HepG2 (cell line): ENCODE data around the gene CDC42BPG. TPM values are rescaled to one million over a fixed set of nuclear protein-coding genes. Genes with fewer than 3 reads are reported as not detected.

Source experiments
- HOXA3 ChIP-seq: sonication (generic); formaldehyde crosslinking; IDR thresholded peaks from 2 replicates; pipeline ENCODE4 v1.5.0; 2020; ENCODE audit warnings: missing genetic modification reagents
- HOXD1 ChIP-seq: sonication (generic); formaldehyde crosslinking; IDR thresholded peaks from 2 replicates; pipeline ENCODE4 v1.5.0; 2020; ENCODE audit warnings: missing genetic modification reagents
- ISL2 ChIP-seq: sonication (generic); formaldehyde crosslinking; IDR thresholded peaks from 2 replicates; pipeline ENCODE4 v1.5.0; 2020; ENCODE audit warnings: missing genetic modification reagents
- MAX ChIP-seq: IDR thresholded peaks from 2 replicates; pipeline ENCODE4 v1.6.1; 2012; ENCODE audit warnings: inconsistent platforms
- MEIS1 ChIP-seq: sonication (generic); formaldehyde crosslinking; IDR thresholded peaks from 2 replicates; pipeline ENCODE4 v1.9.0; 2021; ENCODE audit warnings: mild to moderate bottlenecking, missing genetic modification reagents, moderate library complexity, borderline replicate concordance
- RBFOX2 ChIP-seq: fragments of 200-400 bp; formaldehyde crosslinking; IDR thresholded peaks from 2 replicates; pipeline ENCODE4 v1.6.1; 2017; ENCODE audit warnings: low read depth, mild to moderate bottlenecking, low read length
- SALL2 ChIP-seq: sonication (generic); formaldehyde crosslinking; IDR thresholded peaks from 2 replicates; pipeline ENCODE4 v1.8.1; 2023; ENCODE audit warnings: mild to moderate bottlenecking, missing genetic modification reagents, inconsistent platforms
- TMF1 ChIP-seq: sonication (generic); formaldehyde crosslinking; IDR thresholded peaks from 2 replicates; pipeline ENCODE4 v1.8.1; 2022; ENCODE audit warnings: low read depth, missing genetic modification reagents
- TP53 ChIP-seq: sonication (generic); formaldehyde crosslinking; conservative IDR thresholded peaks from 2 replicates; pipeline ENCODE4 v1.4.0; 2020; ENCODE audit warnings: missing genetic modification reagents
- ZBTB49 ChIP-seq: sonication (generic); formaldehyde crosslinking; IDR thresholded peaks from 2 replicates; pipeline ENCODE4 v1.4.0; 2020; ENCODE audit warnings: missing genetic modification reagents, borderline replicate concordance
- ZNF264 ChIP-seq: sonication (generic); formaldehyde crosslinking; IDR thresholded peaks from 2 replicates; pipeline ENCODE4 v1.4.0; 2020; ENCODE audit warnings: missing genetic modification reagents
- ZNF383 ChIP-seq: sonication (generic); formaldehyde crosslinking; IDR thresholded peaks from 2 replicates; pipeline ENCODE4 v1.4.0; 2020; ENCODE audit warnings: missing genetic modification reagents, mild to moderate bottlenecking, borderline replicate concordance
- ZNF879 ChIP-seq: sonication (generic); formaldehyde crosslinking; IDR thresholded peaks from 2 replicates; pipeline ENCODE4 v1.8.1; 2023; ENCODE audit warnings: missing genetic modification reagents
- polyA plus RNA-seq, 8 experiments: library from polyadenylated mRNA; depleted of rRNA in 3 of 8; stranded (reverse) in 7 of 8; unstranded in 1 of 8; fragments of >200 nt; fragmentation: Illumina TruSeq in 4 of 8; extraction: Trizol in 4 of 8; gene quantifications; 2 replicates each; pipeline versions ENCODE4 v1.2.1 to v1.2.3, GENCODE V29; 2011 to 2016; ENCODE audit warnings: low read depth in 4 of 8, missing spikeins in 1 of 8, mixed read lengths in 1 of 8; ENCODE audit not compliant: insufficient read depth in 1 of 8
- total RNA-seq, 5 experiments: library from RNA; depleted of rRNA; stranded (reverse); fragments of >200 nt; fragmentation: Illumina TruSeq; extraction: Trizol; gene quantifications; 2 replicates each; pipeline ENCODE4 v1.2.3, GENCODE V29; 2016; ENCODE audit warnings: low read depth in 1 of 5
- TF ChIP-seq, protein P1 (sequence below), 2 experiments: sonication (generic) in 1 of 2; formaldehyde crosslinking in 1 of 2; IDR thresholded peaks; 2 replicates each; pipeline versions ENCODE4 v1.5.1 to v1.6.1; 2011 to 2020; ENCODE audit warnings: borderline replicate concordance in 1 of 2, low read depth in 1 of 2, low read length in 1 of 2, mild to moderate bottlenecking in 1 of 2, missing genetic modification reagents in 1 of 2, moderate library complexity in 1 of 2
- TF ChIP-seq, protein P2 (sequence below): sonication (generic); formaldehyde crosslinking; IDR thresholded peaks from 2 replicates; pipeline ENCODE4 v1.8.0; 2023; ENCODE audit warnings: mild to moderate bottlenecking, missing genetic modification reagents

The CDC42BPG gene
- total and polyA plus RNA-seq, 2 of the 13 experiments (the other 11 are each of a cell fraction or from before 2014, with no cell fraction given), result 0.55 to 1.4 TPM

- TF ChIP-seq ZBTB49 (CRISPR knock-in tag) (no peak), ZNF264 (CRISPR knock-in tag) (no peak), MEIS1 (CRISPR knock-in tag) (0 out of 2 replicates have a peak, but pooled peaks have one; percentile 5), ISL2 (CRISPR knock-in tag) (no peak; the same call in 1 of the 2 replicates), RBFOX2 (peak; percentile 53; the same call in 1 of the 2 replicates), ZNF879 (CRISPR knock-in tag) (peak; percentile 34; the same call in 1 of the 2 replicates), ZNF383 (CRISPR knock-in tag) (0 out of 2 replicates have a peak, but pooled peaks have one; percentile 3), MAX (no peak), TMF1 (CRISPR knock-in tag) (0 out of 2 replicates have a peak, but pooled peaks have one; percentile 24), TP53 (no peak), SALL2 (CRISPR knock-in tag) (no peak), HOXD1 (CRISPR knock-in tag) (no peak), HOXA3 (CRISPR knock-in tag) (no peak)
- TF ChIP-seq, protein P1, sequence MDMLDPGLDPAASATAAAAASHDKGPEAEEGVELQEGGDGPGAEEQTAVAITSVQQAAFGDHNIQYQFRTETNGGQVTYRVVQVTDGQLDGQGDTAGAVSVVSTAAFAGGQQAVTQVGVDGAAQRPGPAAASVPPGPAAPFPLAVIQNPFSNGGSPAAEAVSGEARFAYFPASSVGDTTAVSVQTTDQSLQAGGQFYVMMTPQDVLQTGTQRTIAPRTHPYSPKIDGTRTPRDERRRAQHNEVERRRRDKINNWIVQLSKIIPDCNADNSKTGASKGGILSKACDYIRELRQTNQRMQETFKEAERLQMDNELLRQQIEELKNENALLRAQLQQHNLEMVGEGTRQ (IDR thresholded peaks at IDR 0.05; ENCODE audit: low read depth, low read length), result no peak
- TF ChIP-seq, protein P1 (CRISPR knock-in tag; IDR thresholded peaks at IDR 0.05; ENCODE audit: borderline replicate concordance), result no peak
- TF ChIP-seq, protein P2, sequence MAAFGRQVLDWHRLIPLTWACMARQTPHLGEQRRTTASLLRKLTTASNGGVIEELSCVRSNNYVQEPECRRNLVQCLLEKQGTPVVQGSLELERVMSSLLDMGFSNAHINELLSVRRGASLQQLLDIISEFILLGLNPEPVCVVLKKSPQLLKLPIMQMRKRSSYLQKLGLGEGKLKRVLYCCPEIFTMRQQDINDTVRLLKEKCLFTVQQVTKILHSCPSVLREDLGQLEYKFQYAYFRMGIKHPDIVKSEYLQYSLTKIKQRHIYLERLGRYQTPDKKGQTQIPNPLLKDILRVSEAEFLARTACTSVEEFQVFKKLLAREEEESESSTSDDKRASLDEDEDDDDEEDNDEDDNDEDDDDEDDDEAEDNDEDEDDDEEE (CRISPR knock-in tag), result peak; percentile 32; the same call in 1 of the 2 replicates
Observed at GRCh38 chr11:64892838-64893193, 48.4 kb upstream of the CDC42BPG start (continued).
